Measurements from ENCODE around the gene POU3F1.
"Not testable (repeated sequence)": the region's sequence is repeated elsewhere in the genome, so short reads cannot be mapped to it uniquely, and the experiment has no call there.

The POU3F1 gene

DNA sequence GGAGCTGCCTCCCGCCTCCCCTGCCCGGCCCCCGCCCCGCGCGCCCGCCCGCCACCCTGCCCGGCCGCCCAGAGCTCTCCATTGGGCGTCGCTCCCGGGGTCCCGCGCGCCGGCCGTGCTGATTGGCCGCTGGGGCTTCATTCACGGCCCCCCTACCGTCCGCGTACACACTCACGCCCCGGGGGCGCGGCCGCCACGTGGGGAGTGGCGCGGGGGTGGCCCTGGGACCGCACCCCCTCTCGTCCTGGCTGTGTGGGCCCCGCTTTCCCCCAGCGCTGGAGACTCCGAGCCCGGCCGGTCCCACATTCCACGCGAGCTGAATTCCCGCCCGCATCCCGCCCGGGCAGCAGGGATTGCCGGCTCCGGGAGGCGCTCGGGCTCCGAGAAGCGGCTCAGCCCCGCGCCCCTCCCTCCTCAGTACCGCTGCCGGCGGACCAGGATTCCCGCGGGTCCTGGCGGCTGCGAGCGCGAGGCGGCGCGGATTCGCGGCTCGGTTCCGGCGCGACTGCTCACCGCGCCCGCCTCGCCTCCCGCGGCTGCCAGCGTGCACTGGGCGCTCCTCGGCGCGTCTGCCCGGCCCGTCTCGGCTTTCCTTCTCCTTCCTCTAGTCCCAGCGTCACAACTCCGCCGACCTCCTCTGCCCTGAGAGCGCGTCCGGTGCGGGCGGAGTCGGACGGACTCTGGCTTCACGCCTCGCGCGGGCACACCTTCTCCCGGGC, 450 bp upstream of the POU3F1 start:
- DNase-seq, result peak; percentile 63

DNA sequence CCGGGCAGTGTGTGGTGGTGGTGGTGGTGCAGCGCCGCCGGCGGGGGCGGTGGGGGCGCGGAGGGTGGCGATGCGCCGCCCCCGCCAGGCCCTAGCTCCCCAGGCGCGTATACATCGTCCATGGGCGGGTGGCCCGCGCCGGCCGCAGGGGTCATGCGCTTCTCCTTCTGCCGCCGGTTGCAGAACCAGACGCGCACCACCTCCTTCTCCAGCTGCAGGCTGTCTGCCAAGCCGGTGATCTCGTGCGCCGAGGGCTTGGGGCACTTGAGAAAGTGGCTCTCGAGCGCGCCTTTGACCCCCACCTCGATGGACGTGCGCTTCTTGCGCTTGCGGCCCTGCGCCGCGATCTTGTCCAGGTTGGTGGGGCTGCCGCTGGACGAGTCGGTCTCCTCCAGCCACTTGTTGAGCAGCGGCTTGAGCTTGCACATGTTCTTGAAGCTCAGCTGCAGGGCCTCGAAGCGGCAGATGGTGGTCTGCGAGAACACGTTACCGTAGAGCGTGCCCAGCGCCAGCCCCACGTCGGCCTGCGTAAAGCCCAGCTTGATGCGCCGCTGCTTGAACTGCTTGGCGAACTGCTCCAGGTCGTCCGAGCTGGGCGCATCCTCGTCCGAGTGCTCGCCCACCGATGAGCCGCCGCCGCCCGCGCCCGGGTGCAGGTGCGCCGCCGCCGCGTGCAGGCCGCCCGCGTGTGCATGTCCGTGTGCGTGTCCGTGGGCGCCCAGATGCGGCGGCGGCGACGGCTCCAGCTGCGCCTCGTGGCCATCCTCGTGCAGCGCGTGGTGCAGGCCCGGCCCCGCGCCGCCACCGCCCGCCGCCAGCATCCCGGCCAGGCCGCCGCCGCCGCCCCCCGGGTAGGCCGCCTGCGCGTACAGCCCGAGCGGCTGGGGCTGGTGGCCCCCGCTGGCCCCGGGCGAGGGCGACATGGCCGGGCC, 926 bp downstream of the POU3F1 start:
- no peak for DNase-seq

- no peak for DNase-seq
These were observed 2.1 kb downstream of the POU3F1 start for GRCh38 chr1:38044221-38045215.

DNA sequence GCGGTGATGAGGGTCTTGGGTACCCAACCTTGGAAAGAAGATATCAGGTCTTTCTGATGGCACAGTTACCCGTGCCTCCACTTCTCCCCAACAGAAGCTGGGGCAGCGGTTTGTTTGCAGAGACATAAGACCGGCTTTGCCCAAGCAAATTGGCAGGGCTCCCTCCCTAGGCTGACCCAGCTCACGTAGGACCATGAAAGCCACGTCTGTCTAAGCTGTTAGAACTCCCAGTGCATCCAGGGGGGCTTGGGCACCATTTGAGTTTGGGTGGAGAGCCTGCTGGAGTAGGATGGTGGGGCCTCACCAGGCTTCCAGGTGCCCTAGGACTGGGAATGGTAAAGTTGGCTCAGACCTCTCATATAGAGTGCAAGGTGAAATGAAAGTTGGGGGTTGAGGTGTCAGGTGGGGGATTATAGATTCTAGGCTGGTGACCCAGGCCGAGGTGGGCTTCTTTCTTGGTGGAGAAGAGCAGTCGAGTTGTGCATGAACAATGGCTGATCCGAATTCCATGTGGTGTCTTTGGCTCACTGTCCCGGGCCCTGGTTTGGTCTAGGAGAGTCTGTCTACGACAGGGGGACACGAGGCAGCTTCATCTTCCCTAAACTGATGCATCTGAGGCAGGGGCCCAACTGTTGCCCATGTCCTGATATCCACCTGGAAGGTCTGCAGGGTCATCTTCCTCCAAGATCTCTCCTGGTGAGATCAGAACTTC, 3.4 kb downstream of the POU3F1 start:
- no peak for DNase-seq

GRCh38 chr1:38041936-38042834, 4.4 kb downstream of the POU3F1 start:
- no peak for DNase-seq

DNA sequence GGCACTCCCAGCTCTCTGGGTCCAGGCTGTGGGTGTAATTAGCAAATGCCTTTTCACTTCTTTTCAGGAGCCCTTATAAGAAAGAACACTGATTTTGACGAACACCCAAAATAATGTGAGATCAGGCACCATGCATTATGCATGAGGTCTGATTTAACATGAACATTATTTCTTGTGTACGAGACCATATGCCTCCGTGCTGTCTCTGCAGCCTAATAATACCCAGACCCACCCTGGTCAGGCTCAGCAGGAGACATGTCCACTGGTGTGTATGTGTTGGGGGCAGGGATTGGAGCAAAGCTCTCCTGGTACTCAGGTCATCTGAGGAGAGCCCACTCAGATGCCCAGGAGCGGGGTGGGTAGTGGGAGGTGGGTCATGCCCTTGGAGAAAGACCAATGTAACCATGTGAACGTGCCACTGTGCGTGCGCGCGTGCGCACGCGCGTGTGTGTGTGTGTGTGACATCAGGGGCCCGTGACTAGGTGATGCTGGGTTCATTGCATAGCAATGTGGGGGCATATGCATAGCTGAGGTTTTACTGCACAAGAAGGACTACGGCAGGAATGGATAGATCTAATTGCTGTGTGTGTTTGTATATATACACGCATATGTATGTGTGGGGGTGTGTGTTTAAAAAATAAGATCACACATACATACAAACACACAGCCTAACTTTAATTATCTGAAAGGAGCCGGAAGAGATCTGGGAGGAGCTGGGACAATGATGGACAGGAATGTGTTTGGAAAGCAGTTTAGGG, 7.1 kb downstream of the POU3F1 start:
- no peak for DNase-seq

GRCh38 chr1:38038861-38039260, 7.7 kb downstream of the POU3F1 start:
- no peak for DNase-seq

- DNase-seq, result no peak
These were observed 9.2 kb downstream of the POU3F1 start for GRCh38 chr1:38037221-38037939.

- DNase-seq, result no peak
These were observed 11.7 kb downstream of the POU3F1 start for GRCh38 chr1:38034871-38035270.

GRCh38 chr1:38032992-38033391, 13.6 kb downstream of the POU3F1 start:
- not testable (repeated sequence) for DNase-seq

DNA sequence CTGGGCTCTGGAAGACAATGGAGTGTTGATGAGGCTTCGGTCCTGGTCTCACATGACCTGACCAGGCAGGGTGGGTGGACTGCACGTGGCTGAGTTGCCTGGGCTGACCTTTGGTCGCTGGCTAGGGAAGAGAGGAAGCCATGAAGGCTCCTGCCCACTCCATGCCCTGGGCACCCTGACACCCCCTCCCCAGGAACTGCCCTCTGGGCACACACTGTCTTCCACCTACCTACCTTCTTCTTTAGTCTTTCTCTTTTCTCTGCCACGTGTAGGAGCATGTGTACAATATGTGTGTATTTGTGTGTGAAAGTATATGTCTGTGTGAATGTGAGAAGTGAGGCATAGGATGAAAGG, 15.1 kb downstream of the POU3F1 start:
- no peak for DNase-seq

DNA sequence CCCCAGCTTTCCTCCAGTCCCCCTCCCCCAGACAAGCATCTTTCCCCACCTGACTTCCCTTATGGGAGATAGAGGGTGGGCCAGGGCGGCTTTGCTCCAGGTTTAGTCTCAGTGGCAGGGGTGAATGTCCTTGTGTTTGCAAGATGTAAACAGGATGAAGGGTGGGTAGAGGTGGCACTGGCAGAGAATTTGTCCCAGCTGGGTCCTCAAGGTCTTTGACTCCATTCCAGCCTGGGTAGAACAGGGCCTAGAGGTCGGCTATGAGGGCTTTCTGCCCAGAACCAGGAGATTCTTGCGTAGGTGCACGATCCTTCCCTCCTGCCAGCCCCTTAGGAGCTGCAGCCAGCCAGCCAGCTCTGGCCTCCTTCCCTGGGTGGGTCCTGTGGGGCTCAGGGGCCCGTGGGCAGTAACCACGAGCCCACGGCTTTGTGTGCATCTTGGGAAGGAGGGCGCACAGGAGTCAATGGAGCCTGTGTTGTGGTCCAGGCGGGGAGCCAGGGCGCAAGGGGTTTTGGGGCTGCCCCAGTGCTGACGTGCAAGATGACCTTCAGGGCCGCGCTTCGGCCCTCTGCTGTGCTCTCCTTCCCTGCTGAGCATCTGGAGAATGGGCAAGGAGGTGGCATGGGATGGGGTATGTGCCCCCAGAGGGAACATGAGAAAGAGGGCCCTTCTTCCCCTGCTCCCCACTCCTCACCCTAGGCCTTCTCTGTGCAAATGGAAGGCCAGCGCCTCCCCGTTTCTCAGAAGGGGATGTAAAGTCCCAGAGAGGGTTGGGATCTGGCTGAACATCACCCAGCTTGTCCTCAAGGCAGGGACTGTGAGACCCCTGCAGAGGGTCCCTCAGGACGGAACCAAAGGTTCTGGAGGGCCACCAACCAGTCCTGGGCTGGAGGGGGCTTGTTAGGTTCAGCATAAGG, 15.7 kb downstream of the POU3F1 start:
- DNase-seq, result no peak

DNA sequence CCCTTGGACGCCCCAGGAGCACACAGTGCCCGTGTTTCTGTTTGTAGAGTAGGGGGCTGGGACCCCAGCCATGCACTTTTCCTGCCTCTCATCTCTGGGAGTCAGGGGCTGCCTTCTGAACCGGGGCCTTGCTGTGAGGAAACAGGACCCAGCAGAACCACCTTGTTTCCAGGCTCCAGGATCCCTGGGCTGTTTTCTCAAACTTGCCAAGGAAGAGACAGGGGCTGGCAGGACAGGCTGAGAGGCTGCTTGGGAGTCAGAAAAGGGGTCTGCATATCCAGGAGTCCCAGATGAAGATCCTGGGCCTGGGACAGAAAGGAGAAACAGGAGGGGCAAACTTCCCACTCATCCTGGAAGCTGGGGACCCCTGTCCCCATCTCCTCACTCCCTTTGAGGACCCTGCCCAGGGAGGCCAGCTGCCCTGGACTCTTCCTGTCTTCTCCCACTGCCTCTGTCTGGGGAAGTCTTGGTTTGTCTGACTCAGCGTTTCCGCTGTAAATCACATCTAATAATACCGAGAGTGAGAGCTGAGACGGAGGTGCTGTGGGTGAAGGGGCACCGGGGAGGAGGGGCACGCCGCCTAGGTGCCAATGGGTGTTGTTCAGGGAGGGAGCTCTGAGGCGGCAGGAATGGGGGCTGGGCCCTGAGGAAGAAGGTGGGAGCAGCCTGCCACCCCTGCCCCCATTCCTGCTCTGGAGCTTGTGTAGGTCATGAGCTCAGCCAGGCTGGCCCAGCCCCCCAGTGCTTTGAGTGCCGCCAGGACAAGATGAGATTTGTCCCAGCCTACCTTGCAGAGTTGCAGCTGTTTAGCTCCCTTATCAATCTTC, 16.7 kb downstream of the POU3F1 start:
- DNase-seq, result no peak

- no peak for DNase-seq
These were observed 17.4 kb downstream of the POU3F1 start for GRCh38 chr1:38029081-38029681.

DNA sequence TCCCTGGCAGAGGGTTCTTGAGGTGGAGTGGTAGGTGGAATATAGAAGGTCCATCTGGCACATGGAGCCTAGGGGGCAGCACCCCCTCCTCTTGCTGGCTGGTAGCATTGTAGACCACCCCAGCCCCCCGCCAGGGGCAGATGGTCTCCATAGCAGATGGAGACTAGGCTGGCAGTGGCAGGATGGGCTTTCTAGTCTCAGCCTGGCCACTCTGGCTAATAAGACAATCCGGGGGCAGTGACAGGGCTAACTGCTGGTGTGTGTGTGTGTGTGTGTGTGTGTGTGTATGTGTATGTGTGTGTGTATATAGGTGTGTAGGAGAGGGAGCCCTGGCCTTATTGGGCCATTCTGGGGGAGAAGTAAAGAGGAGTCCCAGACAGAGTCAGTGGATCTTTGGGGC, 17.9 kb downstream of the POU3F1 start:
- no peak for DNase-seq

DNA sequence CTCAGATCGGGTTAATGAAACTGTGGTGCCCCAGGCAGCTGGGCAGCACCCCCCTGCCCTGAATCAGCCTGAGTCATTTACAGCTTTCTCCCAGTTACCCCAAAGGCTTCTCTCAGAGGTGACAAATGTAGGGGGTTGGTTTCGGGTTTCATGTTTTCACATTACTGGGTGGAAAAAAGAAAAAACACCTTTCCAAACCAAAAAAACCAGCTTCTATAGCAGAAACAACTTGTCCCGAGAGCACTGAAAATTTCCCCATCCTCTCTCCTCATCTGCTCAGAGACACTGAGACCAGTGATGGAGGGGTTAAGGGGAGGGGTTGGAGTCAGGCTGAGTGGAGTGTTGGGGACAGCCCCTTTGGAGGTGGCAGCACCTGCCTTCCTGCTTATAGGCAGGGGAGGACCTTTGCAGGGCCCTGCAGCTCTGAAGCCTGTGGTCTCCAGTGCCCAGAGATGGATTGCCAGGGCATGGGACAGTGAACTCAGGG, 18.4 kb downstream of the POU3F1 start:
- DNase-seq, result no peak
